HT-29 (cell line): ENCODE data around the gene ZBTB25. TPM values are rescaled to one million over a fixed set of nuclear protein-coding genes. Genes with fewer than 3 reads are reported as not detected.
"Not testable (repeated sequence)": the region's sequence is repeated elsewhere in the genome, so short reads cannot be mapped to it uniquely, and the experiment has no call there.

Source experiments
- DNase-seq: peaks from one replicate; pipeline ENCODE4 v3.0.0-alpha.2; 2015; ENCODE audit warnings: low spot score
- total RNA-seq: library from RNA; depleted of rRNA; stranded (reverse); fragments of >200 nt; shearing (Covaris generic); gene quantifications from 2 replicates; pipeline ENCODE4 v1.2.3, GENCODE V29; 2014; rRNA removed

The ZBTB25 gene, protein sequence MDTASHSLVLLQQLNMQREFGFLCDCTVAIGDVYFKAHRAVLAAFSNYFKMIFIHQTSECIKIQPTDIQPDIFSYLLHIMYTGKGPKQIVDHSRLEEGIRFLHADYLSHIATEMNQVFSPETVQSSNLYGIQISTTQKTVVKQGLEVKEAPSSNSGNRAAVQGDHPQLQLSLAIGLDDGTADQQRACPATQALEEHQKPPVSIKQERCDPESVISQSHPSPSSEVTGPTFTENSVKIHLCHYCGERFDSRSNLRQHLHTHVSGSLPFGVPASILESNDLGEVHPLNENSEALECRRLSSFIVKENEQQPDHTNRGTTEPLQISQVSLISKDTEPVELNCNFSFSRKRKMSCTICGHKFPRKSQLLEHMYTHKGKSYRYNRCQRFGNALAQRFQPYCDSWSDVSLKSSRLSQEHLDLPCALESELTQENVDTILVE
- total RNA-seq = 3.8 and 4.9 TPM in 2 replicates

DNA sequence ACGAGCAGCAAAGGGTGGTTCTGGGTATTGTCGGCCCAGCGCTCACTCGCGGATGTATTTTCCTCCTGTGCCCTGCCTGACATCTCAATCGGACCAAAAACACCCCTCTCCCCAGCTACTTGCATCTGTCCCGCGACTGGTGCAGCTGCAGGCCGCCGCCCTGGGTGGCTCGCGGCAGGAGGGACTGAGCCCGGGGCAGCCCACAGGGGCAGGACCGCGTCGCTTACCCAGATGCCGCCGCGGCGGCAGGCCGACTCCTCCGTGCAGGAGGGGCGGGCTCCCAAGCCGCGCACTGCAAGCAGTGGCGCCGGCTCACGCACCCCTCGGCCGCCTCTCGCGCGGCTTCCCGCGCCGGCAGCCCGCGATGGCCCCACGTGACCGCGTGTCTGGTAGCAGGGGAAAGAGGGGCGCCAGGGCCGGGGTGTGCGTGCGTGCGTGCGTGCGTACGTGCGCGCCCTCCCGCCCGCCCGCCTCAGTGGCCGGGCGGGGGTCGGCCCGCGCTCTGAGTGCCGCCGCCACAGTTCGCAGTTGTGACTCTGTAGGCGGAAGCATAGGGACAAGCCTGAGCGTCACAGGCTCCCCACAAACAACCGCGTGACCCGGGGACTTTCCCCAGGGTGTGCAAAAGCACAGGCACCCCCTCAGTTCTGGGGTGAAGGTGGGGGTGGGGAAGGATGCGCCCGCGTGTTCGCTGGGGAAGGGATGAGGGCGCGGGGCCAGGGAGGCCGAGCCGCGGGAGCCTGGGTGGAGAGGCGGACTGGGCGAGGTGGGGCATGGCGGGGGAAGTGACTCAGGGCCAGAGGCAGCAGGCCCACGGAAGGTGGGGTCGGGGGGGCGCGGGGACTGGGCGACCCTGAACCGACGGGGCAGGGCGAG lies at the start of gene ZBTB25:
Gene ZBTB25 (minus strand): TSS at position 405 of the 876 bp plus-strand sequence. CDS start 13,305 bp downstream, outside the sequence.
- peak; percentile 79 for DNase-seq

DNA sequence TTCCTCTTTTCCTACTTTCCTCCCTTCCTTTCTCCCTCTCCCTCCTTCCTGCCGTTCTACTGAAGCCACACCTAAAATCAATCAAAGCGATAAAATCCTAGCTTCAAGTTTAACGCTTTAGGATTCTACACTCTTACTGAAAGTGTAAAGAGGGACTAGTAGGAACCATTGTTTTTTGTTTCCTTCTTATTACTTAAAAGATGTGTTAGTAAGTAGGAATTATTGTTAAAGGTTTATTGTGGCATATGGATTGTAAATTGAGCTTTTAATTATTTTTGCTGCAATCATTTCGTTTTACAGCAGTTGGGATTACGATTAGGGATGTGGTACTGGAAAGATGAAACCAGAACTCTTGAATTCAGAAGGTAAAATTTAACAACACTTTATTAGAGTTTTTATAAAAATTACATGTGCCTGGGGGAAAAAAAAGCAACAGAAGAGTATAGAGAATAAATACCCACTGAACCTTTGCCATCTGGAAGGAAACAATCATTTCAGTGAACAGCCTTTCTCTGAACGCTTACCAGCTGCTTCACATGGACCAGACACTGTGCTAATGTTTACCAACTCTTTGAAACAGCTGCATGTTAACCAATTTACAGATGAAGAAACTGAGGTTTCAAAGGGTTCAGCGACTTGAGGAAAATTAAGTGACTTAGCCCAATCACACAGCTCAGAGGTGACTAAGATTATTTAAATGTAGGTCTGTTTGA lies 47.1 kb upstream of the ZBTB25 start:
- DNase-seq = no peak

DNA sequence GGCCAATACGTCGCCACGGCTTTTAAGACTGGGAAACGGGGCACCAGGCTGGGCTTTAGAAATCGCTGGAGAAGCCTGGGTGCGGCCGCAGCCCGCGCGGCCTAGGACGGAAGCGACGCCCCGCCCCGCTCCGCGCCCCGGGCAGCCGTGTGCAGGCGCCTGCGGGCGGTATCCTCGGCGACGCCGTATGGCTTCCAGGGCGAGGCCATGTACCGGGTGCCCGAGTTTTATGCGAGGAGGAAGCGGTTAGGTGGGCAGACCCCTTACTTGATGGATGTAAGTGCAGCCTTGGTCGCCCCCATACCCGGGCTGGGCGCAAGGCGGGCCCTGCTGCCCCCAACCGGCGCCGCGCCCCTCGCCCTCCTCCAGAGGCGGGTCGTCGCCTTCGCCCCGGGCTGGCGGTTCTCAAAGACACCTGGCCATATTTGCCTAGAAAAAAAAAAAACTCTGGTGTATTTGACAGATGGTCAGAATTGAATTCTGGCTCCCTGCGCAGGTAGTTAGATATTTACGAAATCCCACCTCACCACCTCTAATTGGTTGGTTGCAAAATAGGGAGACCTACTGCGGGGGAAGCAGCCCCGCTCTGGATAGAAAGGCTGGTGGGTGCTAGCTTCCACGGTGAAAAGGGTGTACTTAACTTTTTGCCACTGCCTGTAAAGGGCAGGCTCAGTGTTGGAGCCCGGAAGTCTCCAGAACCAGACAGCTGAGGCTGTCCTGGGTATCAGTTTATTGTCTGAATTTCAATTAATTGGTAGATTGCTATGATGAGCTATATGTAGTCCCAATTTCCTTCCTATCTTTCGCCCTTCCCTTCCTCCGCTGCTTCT lies 46.4 kb upstream of the ZBTB25 start, which contains the start of gene PPP1R36:
Gene PPP1R36 (plus strand): TSS at position 171 of the 830 bp plus-strand sequence. CDS start 37 bp downstream, at position 208.
- DNase-seq = peak; percentile 36

DNA sequence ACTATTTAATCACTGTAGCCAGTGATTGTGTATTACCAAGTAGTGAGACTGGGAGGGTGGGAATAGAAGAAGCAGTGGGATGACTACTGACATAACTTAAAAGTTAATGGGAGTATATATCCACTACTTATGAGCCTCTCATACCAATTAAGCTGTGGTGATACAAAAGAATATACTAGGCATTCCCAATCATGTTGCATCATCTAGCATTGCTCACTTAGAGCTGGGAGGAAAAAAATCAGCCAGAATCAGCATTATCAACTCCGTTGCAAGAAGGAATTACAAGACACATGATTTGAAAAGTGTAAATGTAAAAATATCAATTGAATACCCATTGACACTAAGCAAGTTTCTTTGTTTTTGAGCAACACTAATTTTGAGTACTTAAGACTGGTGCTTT lies 45.4 kb upstream of the ZBTB25 start:
- no peak for DNase-seq

DNA sequence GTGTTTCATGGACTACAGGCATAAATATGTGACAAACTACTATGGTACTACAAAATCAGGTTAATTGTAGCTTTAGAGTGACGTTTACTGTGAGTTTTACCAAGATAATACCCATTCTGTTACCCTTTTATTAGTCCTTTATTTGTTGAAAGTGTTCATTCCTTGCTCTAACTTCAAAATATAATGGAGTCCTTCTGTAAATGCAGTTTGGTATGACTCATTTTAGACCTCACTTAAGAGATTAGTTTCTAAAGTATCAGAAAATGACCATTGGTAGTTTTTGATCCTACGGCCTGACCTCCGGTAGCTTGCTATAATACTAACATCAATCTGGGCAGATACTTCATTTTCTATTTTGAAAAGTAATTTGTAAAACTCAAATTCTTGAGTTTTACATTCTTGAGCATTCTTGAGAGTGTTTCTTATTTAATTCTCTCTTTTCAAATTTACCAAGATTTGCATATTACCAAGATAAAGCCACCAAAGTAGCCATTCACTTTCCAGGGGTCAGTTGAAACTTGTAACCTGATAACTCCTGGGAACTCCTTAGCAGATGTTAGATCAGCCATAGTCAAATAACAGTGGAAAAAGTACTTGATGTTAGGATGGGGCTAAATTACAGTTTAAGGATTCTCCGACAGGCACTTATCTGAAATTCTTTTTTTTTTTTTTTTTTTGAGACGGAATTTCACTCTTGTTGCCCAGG lies 41.1 kb upstream of the ZBTB25 start:
- no peak for DNase-seq

DNA sequence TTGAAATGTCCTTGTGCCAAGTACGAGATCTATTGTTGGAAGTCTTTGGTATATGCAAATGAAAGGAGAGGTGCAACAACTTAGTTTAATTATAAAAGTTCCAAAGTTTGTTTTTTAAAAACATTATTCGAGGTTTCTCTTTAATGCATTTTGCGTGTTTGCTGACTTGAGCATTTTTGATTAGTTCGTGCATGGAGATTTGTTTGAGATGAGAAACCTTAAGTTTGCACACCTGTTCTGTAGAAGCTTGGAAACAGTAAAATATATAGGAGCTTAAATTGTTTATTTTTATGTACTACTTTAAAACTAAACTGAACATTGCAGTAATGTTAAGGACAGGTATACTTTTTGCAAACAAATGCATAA lies 39.2 kb upstream of the ZBTB25 start:
- no peak for DNase-seq

DNA sequence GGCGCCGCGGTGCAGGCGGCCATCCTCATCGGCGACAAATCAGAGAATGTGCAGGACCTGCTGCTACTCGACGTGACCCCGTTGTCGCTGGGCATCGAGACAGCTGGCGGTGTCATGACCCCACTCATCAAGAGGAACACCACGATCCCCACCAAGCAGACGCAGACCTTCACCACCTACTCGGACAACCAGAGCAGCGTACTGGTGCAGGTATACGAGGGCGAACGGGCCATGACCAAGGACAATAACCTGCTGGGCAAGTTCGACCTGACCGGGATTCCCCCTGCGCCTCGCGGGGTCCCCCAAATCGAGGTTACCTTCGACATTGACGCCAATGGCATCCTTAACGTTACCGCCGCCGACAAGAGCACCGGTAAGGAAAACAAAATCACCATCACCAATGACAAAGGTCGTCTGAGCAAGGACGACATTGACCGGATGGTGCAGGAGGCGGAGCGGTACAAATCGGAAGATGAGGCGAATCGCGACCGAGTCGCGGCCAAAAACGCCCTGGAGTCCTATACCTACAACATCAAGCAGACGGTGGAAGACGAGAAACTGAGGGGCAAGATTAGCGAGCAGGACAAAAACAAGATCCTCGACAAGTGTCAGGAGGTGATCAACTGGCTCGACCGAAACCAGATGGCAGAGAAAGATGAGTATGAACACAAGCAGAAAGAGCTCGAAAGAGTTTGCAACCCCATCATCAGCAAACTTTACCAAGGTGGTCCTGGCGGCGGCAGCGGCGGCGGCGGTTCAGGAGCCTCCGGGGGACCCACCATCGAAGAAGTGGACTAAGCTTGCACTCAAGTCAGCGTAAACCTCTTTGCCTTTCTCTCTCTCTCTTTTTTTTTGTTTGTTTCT lies 38.6 kb upstream of the ZBTB25 start:
- no peak for DNase-seq

DNA sequence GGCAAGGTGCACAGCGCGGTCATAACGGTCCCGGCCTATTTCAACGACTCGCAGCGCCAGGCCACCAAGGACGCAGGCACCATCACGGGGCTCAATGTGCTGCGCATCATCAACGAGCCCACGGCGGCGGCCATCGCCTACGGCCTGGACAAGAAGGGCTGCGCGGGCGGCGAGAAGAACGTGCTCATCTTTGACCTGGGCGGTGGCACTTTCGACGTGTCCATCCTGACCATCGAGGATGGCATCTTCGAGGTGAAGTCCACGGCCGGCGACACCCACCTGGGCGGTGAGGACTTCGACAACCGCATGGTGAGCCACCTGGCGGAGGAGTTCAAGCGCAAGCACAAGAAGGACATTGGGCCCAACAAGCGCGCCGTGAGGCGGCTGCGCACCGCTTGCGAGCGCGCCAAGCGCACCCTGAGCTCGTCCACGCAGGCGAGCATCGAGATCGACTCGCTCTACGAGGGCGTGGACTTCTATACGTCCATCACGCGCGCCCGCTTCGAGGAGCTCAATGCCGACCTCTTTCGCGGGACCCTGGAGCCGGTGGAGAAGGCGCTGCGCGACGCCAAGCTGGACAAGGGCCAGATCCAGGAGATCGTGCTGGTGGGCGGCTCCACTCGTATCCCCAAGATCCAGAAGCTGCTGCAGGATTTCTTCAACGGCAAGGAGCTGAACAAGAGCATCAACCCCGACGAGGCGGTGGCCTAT lies 37.8 kb upstream of the ZBTB25 start:
- no peak for DNase-seq

DNA sequence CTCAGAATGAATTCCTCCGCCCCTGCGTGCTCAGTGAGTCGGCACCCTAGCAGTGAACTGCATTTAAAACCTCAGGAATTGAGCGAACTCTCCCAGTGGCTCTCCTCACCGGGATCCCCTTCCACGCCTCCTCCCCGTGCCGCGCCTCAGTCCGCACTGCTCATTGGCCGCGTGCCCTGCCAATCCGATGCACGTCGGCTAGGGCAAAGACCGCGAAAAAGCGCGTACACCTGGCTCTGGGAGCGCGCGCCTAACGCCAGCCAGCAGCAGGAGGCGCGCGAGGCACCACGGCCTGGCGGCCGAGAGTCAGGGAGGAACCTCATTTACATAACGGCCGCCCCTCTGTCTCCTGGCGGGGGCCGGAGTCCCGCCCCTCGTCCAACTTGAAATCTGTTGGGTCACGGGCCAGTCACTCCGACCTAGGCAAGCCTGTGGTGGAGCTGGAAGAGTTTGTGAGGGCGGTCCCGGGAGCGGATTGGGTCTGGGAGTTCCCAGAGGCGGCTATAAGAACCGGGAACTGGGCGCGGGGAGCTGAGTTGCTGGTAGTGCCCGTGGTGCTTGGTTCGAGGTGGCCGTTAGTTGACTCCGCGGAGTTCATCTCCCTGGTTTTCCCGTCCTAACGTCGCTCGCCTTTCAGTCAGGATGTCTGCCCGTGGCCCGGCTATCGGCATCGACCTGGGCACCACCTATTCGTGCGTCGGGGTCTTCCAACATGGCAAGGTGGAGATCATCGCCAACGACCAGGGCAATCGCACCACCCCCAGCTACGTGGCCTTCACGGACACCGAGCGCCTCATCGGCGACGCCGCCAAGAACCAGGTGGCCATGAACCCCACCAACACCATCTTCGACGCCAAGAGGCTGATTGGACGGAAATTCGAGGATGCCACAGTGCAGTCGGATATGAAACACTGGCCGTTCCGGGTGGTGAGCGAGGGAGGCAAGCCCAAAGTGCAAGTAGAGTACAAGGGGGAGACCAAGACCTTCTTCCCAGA lies 36.9 kb upstream of the ZBTB25 start, which contains the start of gene HSPA2:
Gene HSPA2 (plus strand): TSS at position 534 of the 995 bp plus-strand sequence. CDS start 109 bp downstream, at position 643.
- DNase-seq = peak; percentile 94

DNA sequence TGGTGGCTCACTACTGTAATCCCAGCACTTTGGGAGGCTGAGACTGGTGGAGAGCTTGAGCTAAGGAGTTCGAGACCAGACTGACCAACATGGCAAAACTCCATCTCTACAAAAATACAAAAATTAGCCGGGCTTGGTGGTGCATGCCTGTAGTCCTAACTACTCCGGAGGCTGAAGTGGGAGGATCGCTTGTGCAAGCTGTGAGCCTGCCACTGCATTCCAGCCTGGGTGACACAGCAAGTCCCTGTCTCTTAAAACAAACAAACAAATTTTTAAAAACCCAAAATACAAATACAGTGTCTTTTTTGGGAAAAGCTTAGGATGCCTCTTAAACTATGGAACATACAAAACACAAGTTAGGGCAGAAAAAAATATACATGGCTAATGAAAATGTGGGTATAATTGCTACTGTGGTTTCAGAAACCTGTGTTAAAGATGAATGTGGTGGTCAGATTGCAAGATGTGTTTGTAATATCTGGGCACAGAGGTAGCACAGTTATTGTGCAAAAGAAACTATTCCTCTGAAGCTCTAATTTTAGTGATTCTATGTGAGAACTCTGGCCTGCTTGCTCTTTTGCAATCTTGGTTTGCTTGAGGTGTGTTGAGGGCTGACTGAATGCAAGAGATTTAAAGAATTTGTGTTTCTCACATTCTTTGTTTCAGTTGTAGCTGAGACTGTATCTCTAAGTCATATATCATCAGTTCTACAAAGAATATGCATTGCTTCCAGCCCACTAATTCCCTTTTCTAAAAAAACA lies 33.0 kb upstream of the ZBTB25 start:
- no peak for DNase-seq

DNA sequence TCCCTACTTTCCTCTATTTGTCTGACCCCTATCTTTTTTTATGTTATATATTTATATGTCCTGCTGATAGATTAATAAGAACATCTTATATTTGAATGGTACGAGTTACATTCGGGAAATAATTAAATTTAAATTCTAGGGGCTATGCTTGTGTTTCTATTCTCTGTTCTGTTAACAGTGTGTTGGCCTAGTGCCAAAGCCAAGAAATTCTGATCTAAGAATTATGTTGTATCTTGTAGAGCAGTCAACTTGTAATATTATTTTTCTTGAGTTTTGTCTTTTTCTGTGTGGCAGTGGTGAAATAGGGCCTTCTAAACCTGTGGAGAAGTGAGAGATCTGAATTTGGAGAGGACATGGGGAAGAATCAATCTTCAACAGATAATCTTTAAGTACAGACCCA lies 27.9 kb upstream of the ZBTB25 start:
- no peak for DNase-seq

DNA sequence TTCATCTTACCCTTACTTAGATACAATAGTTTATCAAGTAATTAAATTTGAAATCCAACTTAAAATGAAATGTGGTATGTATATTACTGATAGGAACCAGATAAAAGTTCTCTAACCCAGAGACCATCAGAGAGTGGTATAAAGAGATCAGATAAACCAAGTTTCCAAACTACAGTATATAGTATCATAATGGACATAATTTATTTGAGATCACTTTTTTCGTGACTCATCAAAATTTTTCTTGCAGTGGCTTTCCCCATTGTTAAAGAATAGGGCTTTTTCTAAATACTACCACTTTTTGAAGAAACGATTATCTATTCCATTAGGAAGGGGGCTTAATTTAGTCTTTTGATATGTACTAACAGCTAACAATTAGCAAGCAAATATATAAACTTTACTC lies 21.7 kb upstream of the ZBTB25 start:
- no peak for DNase-seq

DNA sequence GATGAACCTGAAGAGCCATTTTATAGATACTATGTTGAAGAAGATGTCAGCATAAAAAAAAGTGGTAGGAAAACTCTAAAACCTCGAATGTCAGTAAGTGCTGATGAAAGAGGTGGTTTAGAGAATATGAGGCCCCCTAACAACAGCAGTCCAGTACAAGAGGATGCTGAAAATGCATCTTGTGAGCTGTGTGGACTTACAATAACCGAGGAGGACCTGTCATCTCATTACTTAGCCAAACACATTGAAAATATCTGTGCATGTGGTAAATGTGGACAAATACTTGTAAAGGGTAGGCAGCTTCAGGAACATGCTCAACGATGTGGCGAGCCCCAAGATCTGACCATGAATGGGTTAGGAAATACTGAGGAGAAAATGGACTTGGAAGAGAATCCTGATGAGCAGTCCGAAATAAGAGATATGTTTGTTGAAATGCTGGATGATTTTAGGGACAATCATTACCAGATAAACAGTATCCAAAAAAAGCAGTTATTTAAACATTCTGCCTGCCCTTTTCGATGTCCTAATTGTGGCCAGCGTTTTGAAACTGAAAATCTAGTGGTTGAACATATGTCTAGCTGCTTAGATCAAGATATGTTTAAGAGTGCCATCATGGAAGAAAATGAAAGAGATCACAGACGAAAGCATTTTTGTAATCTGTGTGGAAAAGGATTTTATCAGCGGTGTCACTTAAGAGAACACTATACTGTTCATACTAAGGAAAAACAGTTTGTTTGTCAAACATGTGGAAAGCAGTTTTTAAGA lies 19.1 kb upstream of the ZBTB25 start:
- DNase-seq = no peak

DNA sequence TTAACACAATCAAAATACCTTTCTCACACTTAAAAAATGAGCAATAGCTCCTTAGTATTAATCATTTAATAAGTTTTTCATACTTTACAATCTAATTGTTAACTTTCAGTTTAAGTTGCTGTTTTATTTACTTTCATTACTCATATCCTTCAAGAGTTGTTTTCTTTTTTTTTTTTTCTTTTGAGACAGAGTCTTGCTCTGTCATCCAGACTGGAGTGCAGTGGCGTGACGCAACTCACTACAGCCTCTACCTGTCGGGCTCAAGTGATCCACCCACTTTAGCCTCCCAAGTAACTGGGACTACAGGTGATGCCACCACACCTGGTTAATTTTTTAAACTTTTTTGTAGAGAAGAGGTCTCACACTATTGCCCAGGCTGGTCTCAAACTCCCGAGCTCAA lies 17.1 kb upstream of the ZBTB25 start:
- DNase-seq = no peak

DNA sequence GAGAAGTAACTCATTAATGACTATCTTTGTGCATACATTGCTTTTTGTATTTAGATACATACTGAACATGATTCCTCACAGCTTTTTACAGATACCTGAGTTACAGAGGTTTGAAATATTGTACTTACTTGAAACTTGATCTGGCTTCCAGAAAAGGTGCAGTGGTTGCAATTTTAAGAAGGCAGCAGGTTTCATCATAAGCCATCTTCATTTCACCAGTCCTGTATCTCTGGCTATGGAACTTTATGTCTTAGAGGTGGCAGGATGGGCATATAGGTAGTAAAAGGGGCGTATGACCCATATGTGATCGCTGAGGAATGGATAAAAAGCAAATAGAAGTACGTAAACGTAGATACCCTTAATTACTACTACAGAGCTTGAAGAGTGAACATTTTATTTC lies 14.6 kb upstream of the ZBTB25 start:
- no peak for DNase-seq

DNA sequence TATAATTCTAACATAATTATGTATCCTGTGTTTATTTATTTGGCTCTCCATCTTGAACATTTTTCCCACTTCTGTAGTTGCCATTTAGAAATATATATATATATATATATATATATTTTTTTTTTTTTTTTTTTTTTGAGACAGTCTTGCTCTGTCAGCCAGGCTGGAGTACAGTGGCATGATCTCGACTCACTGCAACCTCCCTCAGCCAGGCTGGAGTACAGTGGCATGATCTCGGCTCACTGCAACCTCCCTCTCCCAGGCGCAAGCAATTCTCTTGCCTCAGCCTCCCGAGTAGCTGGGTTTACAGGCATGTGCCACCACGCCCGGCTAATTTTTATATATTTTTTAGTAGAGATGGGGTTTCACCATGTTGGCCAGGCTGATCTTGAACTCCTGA lies 14.0 kb upstream of the ZBTB25 start:
- not testable (repeated sequence) for DNase-seq
